GM18907 (cell line): ENCODE measurements around the gene CASKIN2.

Source experiments
- ATAC-seq: cut with Tn5 transposase; IDR thresholded peaks from one replicate; pipeline ENCODE4 v1.9.1; 2021; ENCODE audit warnings: mild to moderate bottlenecking, moderate library complexity; ENCODE audit not compliant: unreplicated experiment

CASKIN2 gene

DNA sequence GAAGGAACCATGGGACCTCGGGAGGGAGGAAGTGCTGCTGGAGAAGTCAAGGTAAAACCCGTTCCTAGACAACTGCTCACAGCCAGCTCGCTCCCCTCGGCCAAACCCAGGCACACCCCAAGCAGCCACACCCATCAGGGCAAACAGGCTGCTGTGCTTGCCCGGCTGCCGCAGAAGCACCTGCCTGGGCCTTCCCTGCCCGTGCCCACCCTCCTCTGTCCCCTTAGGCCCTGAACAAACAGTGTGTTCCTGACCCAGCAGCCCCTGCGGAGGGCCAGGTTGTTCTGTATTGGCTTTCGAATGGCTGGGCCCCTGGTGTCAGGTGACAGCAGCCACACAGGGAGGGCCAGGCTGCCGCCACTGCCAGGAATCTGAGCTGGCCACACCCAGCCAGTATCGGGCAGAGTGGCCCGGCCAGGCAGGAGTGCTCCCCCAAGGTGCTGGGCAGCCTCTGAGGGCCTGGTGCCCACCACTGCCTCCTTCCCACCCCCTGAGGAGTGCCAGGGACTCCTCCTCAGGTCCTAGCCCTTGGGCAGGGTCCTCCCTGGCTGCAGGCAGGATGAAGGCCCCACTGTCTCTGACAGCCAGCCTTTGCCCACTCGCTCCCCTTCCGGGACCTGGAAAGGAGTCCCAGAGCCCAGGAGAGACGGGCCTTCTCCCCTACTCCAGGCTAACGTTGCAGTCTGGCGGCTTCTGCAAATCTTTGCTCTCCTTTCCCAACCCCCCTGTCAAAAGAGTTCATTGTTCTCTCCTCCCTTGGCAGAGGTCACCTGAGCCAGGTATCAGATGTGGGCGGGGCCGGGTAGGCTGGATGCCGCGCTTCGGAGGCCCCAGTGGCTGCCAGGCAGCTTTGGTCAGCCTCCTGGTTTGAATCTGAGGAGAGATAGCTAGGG is 34.2 kb upstream of the CASKIN2 start:
- ATAC-seq: no peak

DNA sequence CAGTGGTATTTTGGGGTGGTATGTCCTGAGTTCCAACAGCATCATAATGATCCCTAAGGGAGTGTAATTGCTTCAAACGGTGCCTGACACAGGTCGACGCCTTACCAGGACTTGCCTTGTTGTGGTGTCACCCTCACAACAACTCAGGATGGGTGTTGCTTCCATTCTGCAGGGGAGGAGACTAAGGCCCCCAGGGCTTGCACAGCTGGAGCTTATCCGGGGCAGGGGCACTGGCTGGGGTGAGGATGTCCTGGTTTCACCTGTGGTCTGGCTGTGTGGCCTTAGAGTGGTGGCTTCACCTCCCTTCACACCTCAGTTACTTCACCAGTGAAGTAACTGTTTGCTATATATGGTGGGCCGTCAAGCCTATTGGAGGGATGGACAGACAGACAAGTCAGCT is 33.5 kb upstream of the CASKIN2 start:
- ATAC-seq: no peak

DNA sequence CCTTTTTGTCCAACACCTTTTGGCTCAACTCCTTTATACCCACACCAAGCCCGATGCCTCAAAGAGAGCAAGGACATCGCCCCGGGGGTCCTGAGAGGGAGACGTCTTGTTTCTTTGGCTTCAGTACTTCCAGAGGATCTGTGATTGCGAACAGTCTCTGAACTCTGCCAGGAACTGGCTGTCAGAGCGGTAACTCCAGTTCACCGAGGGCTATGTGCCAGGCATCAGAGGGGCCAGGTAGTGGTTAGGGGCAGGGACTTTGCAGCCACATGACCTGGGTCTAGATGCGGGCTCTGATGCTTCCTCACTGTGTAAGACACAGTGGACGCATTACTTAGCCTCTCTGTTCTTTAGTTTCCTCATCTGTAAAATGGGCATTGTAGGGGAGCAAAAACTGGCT is 31.8 kb upstream of the CASKIN2 start:
- no peak for ATAC-seq

DNA sequence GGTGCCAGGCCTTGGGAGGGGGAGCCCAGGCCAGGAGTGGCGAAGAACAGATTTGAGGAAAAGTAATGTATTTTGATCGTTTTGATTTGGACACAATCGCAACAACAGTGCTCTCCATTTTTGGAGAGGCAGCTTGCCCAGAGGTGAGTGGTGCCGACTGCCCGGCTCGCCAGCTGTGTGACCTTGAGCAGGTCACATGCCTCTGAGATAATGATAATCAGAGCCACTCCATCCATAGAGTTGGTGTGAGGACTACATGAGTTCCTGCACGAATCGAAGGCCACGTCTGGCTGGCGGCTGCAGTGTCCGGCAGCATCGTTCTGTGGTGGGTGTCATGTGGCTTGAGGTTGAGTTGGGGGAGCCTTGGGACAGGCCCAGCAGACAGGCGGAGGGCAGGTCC is 30.8 kb upstream of the CASKIN2 start:
- no peak for ATAC-seq

DNA sequence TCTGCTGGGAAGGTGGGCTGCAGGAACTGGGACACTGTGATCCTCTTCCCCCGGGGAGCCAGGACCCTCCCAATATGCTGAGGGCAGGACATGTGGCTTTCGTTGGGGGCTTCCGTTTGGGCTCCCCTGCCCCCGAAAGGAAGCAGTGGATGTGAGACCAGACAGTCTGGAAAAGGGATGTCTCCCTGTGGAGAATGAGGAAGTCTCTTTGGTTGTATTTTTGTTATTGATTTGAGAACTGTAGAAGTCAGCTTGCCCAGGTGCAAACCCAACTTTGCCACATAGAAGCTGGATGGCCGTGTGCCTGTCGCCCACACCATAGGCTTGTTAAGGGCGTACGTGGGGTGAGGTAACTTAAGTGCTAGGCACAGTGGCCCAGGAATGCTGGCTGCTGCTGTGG is 28.9 kb upstream of the CASKIN2 start:
- ATAC-seq: no peak

DNA sequence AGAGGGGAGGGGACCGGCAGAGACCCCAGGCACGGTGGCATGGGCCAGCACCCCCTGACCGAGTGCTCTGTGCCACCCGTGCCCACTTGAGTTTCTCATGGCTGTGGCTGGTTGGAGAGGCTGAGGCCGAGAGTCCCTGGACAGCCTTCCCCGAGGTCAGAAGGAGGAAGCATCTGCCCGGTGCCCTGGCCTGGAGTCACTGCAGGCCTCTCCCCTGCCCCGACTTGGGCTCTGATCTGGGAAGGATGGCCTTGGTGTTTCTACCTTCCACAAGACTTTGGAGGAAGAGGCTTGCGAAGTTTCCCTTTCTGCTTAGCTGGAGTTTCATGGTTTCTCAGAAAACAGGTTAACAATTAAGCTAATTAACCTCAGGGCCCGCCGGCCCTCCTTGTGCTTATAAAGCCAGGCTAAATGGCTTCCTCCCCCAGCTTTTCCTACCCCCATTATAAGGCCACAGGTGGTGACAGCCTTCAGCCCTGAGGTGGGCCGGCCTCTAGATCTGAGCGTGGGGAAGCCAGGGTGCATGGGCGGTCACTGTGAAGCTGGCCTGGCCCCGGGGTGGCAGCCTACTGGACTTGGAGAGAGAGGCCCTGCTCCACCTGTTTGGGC is 27.5 kb upstream of the CASKIN2 start:
- ATAC-seq: no peak

DNA sequence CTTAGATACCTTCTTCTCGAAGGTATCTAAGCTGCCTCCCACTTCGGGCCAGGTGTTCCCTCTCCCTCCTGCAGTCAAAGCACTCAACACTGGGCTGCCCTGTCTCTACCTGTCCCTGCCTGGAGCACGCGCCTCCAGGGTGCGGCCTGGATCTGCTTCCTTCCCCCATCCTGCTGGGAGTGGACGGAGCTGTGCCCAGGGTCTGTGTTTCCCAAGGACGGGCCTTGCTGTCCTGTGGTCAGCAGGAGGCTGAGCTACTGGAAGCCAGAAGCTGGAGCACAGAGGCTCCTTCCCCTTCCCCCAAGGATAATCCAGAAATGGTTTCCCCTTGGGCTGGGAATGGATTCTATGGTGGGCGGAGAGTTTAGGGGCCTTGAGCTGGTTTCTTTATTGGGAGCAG is 26.9 kb upstream of the CASKIN2 start:
- ATAC-seq: no peak

DNA sequence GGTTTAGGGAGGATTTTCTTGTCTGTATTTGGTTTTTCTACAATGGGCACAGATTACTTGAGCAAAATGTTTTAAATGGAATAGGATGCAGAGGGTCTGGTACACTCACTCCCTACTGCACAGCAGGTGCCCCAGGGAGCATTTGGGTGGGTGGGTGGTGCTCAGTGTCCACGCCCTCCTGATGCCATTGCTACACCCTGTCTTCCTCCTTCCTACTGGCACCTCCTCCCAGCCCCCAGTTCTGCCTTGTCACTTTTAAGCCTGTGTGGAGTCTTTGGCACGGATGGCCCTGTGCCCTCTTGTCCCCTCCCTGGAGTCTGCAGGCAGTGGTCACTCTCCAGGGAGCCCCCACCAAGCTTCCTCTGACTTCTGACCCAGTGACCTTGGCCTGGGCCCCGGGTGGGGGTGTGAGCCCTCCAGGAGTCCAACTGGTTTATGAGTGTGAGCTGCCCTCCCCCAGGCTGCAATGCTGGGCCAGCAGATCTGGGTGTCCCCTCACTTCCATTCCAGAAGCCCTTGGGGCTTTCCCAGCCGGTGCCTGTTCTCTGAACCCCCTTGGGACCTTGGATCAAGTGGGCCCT is 25.7 kb upstream of the CASKIN2 start:
- ATAC-seq: no peak

DNA sequence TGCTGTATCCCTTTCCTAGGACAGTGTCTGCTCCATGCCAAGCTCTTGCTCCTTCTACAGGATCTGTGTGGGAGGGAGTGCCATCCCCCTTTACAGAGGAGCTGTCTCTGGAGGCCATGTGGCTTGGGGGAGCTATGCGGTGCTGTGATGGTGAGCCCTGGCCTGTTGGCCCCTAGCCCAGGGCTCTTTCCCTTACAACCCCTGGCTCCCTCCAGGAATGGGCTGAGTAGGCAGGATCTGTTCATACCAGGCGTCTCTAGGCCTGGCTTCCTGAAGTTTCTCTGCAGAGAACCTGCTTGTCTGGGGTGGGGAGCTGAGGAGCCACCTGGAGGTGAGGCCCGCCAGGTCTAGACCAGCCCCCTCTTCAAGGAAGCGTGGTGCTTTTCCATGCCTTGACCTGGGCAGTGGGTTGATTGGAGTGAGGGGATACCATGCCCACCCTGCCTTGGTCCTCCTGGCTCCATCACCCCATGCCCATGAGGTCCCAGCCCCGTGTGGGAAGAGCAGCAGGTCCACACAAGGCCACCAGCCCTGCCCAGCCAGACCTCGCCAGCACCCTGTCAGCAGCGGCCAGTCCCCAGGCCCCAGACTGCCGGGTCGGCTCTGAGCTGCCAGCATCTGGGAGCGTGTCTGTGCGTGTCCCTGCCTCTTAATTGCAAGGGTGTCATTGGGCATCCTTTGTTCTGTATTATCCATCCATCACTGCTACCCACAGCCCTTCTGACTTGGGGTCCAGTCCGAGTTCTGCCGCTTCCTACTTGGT is 24.8 kb upstream of the CASKIN2 start:
- ATAC-seq: no peak

DNA sequence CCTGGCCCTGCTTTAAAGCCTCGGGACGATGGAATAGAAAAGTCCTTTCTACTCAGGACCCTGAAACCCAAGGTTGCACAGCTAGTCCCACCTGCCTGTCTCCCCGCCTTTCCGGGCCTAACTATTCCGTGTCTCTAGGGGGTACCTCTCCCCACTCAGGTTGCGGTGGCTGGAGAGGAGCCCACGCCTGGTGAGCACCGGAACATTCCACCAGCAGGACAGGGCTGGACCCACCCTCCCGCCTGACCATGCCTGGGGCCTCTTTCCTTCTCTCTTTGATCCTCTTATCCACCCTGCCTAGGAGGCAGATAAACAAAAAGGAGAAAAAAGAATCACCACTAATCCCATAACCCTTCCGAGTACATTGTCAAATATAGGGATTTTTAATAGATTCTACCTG is 21.0 kb upstream of the CASKIN2 start:
- ATAC-seq: no peak

DNA sequence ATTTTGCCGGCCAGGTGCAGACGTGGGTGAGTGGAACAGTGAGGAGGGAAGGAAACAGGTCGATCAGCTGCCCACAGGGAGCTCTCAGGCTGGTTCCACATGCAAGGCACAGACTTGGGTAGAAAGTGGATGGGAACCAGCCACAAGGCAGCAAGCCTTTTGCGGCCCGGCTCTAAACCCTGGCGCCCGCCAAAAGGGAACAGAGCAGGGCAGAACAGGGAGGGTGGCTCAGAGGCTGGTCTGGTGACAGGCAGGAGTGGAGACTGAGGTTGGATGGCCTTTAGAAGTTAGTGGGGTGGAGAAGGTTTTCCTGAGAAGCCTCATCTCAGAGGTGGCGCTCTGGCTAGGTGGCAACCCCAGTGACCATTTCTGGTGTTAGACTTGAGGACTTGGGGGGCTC is 20.5 kb upstream of the CASKIN2 start:
- ATAC-seq: no peak

DNA sequence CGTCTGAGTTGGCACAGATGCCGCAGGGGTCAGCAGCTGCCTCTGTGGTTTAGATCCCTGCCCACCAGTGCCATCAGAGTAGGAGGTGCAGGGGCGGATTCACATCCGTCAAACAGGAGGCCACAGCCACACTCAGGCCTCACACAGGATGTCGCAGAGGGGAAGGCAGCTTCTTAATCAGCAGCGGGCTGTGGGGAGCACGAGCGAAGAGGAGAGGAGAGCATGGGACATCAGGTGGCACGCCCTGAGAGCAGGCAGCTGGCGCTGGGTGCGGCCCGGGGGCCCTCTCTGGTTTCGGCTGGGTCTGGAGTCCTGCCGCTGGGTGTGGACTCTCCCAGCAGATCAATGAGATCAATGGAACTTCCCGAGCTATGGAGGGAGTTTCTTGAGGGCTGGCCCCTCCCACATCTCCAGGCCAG is 19.8 kb upstream of the CASKIN2 start:
- ATAC-seq: no peak

DNA sequence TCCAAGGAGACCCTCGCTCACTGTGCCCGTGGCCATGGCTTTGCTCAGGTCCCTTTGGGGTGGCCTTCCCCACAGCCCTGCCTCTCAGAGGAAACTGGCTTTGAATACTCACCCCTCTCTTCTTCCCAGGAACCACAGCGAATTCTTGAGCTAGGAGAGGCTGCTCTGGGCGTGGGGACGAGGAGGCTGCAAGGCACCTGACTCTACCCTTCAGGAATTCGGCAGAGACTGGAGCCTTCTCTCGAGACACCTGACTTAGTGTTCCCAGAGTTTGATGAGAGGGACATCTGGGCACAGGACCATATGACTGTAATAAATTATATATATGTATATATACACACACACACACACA is 16.4 kb upstream of the CASKIN2 start:
- ATAC-seq: no peak

DNA sequence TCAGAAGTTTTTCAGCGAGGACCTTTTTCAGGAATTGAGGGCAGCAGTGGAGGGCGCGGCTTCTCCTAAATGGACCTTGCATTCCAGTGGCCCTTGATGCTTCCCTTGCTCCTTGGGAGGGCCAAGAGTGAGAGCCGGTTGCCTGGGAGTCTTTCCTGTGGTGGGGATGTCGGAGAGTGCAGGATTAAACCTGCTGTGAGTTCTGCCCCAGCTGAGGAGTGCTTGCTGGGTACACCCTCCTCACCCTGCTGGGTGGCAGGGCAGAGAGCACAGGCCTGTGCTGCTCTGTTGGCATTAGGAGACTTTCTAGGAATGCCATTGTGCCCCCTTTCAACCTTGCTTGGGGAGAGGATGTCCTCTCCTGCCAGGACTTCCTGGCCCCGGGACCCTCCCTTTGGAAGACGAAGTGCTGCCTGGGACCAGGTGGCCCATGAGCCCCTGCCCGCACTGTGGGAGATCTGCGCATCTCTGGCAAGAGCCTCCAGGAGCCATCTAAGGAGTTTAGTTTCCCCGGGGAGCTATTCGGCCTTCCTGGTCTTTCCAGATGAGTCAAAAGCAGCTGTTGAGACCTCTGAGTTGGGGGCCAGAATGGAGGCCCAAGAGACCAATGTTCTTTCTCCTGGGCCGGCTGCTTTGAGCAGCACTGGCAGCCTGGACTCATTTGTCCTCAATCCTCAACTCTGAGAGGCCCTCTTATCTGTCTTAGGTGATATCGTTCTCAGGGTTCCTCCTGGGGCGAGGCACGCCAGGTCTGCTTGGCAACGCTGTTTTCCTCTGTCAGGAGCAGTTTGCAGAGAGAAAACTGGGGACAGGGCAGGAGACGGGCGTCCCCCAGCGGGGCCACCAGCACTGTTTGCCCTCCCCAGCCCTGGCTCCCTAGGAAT is 15.7 kb upstream of the CASKIN2 start:
- ATAC-seq: no peak

DNA sequence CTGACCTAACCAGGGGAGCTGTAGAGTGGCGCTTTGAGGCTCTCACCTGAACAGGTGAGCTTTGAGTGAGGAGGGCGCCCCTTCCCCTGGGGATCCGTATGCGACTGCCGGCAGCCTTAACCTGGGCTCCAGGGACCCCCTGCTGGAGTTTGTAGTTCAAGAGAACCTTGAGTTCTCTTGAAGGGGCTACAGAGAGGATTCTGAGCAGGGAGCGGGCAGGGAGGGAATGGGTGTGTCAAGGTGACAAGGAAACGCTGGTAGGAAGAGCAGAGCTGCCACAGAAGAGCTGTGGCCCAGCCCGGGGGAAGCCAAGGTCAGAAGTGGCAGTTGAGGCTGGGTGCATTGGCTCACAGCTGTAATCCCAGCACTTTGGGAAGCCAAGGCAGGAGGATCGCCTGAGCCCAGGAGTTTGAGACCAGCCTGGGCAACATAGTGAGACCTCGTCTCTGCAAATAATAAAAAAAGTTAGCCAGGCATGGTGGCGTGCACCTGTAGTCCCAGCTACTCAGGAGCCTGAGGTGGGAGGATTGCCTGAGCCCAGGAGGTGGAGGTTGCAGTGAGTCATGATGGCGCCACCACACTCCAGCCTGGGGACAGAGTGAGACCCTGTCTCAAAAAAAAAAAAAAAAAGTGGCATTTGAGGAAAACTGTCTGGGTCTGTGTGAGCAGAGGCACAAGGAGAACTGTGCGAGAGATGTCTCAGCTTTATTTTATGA is 11.4 kb upstream of the CASKIN2 start:
- ATAC-seq: no peak

DNA sequence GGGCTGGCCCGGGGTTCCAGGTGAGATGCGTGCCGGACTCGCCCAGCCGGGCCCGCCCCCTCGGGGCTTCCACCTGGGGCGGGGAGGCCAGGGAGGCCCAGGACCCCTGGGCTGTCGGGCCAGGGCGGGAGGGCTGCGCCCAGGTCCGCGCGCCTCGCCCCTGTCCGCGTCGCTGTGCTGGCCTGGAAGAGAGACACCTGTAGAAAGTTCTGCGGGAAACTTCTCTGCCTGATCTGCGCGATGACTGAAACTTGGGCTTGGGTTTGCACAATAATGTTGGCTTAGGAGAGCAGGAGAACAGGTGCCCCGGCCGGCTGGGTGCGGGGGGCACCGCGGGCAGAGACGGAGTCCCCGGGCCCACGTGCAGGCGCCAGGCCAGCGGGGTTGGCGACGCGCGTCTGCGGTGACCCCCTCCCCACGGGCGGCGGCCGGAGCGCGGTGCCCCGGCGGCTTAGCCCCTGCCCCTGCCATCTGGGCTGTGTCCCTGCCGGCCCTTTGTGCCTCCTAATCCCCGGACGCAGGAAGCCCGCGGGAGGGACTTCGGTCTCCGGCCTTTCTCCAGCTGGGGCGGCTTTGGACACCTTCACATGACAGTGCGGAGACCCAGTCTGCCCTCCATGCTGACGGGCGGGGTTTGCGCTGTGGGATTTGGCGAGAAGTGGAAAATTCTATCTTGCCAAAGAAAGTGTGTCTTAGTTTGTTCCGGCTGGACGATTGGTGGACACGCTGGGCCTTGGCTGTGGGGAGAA is 10.6 kb upstream of the CASKIN2 start:
- ATAC-seq: peak; percentile 28

DNA sequence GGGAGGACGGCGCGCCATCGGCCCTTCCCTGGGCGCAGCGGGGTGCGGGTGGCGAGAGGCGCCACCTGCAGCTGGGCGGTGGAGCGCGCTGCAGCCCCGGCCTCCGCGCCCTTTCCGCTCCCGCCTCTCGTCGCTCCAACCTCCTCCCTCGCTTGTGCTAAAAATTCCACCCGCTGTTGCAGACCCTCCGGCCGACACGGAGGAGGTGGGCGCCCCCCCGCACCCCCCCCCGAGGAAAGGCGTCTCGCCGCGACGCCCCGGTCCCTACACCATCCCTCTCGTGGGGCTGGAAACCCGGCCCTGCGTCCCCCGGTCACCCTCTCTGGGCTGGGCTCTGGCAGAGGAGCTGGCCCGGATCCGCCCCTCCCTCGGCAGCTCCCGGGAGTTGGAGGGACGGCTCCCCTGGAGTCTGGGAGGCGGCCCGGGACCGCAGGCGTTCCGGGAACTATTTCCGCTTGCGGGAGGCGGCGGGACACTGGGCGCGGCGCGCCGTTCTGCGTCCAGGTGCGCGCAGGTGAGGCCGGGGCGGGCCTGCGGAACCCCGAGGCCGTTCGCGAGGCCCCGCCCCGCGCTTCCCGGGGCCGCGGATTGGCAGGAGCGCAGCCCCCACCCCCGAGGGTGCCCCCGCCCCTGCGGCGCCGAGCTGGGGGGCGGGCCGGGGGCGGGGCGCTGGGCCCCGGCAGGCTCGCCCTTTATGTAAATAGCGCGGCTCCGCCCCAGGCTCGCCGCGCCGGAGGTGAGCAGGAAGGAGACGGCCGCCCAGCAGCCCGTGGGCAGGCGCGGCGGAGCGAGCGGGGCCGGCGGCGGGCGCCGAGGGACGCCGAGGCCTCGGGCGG is 9.9 kb upstream of the CASKIN2 start, which contains the start of gene LLGL2:
TSS of gene LLGL2 (plus strand) at position 728 of the 836 bp plus-strand sequence. CDS start 17,730 bp downstream, outside the sequence.
- peak; percentile 76 for ATAC-seq
